IMR-90 (cell line): ENCODE results near the gene CXCL9. TPM values are rescaled to one million over a fixed set of nuclear protein-coding genes. Genes with fewer than 3 reads are reported as not detected.

ENCODE experiments used
- ATAC-seq: fragments of 200-7000 bp; cut with Tn5 transposase; 2 replicates; pipeline ENCODE4 v1.9.1; 2020; ENCODE audit warnings: low read depth, mild to moderate bottlenecking, moderate library complexity
- BruUV-seq: library from RNA; stranded (reverse); fragments of 400-500 nt; replicated peaks from 2 replicates; lab custom pipeline; 2021; lab: Mats Ljungman, UMichigan
- CTCF ChIA-PET: fragments of 300-600 bp; formaldehyde crosslinking; extraction: SDS; loops from one replicate; lab custom pipeline; 2021; ENCODE audit warnings: antibody characterized with exemption; lab: Yijun Ruan, JAX
- POLR2A ChIA-PET: fragments of 300-600 bp; sonication (Branson Sonifier 250); formaldehyde crosslinking; loops from one replicate; lab custom pipeline; 2022; ENCODE audit warnings: antibody characterized with exemption; ENCODE audit not compliant: unreplicated experiment; lab: Charles Lee
- DNase-seq: peaks from one replicate; pipeline ENCODE4 v3.0.0; 2013
- H2AFZ ChIP-seq: replicated peaks from 2 replicates; pipeline ENCODE3; 2013; ENCODE audit warnings: low read length, mild to moderate bottlenecking; ENCODE audit not compliant: poor library complexity
- H2AK5ac ChIP-seq: 2 replicates; pipeline ENCODE4 v1.6.1; 2013; ENCODE audit warnings: low read depth, low read length, inconsistent platforms
- H2AK9ac ChIP-seq: replicated peaks from 2 replicates; pipeline ENCODE3; 2013; ENCODE audit warnings: mild to moderate bottlenecking, low read depth, low read length, moderate library complexity; ENCODE audit not compliant: poor library complexity
- H2BK120ac ChIP-seq: 2 replicates; pipeline ENCODE4 v1.6.1; 2013; ENCODE audit warnings: low read depth, low read length, inconsistent platforms
- H2BK15ac ChIP-seq: 3 replicates; pipeline ENCODE4 v1.6.1; 2013; ENCODE audit warnings: low read depth, low read length, inconsistent platforms
- H2BK20ac ChIP-seq: 2 replicates; pipeline ENCODE4 v1.6.1; 2013; ENCODE audit warnings: low read depth, mild to moderate bottlenecking, inconsistent platforms, low read length, moderate library complexity
- H2BK5ac ChIP-seq: 2 replicates; pipeline ENCODE4 v1.6.1; 2013; ENCODE audit warnings: mild to moderate bottlenecking, low read depth, low read length, inconsistent platforms; ENCODE audit not compliant: poor library complexity, severe bottlenecking
- H3K14ac ChIP-seq: replicated peaks from 2 replicates; pipeline ENCODE4 v1.6.1; 2013; ENCODE audit warnings: low read depth, low read length, inconsistent platforms
- H3K18ac ChIP-seq: 2 replicates; pipeline ENCODE4 v1.6.1; 2013; ENCODE audit warnings: low read depth, low read length, control low read depth
- H3K23ac ChIP-seq: 2 replicates; pipeline ENCODE4 v1.6.1; 2013; ENCODE audit warnings: low read depth, low read length, inconsistent platforms
- H3K27ac ChIP-seq: 2 replicates; pipeline ENCODE4 v1.5.1; 2013; ENCODE audit warnings: mild to moderate bottlenecking, control low read depth, low read length; ENCODE audit not compliant: insufficient read depth
- H3K27me3 ChIP-seq: 2 replicates; pipeline ENCODE4 v1.6.1; 2013; ENCODE audit warnings: low read length; ENCODE audit not compliant: control insufficient read depth, insufficient read depth
- H3K36me3 ChIP-seq: 2 replicates; pipeline ENCODE4 v1.6.1; 2013; ENCODE audit warnings: low read length, mixed read lengths; ENCODE audit not compliant: control insufficient read depth, insufficient read depth
- H3K4ac ChIP-seq: 2 replicates; pipeline ENCODE4 v1.6.1; 2013; ENCODE audit warnings: low read depth, low read length, inconsistent platforms
- H3K4me1 ChIP-seq: 2 replicates; pipeline ENCODE4 v1.6.1; 2013; ENCODE audit warnings: low read length, mixed read lengths; ENCODE audit not compliant: control insufficient read depth, insufficient read depth
- H3K4me2 ChIP-seq: 2 replicates; pipeline ENCODE4 v1.6.1; 2013; ENCODE audit warnings: low read depth, mild to moderate bottlenecking, control low read depth, low read length, moderate library complexity
- H3K4me3 ChIP-seq: 2 replicates; pipeline ENCODE4 v1.5.1; 2013; ENCODE audit warnings: low read depth, mild to moderate bottlenecking, control low read depth, low read length, moderate library complexity; ENCODE audit not compliant: insufficient read depth
- H3K56ac ChIP-seq: 2 replicates; pipeline ENCODE4 v1.6.1; 2013; ENCODE audit warnings: low read length, inconsistent platforms; ENCODE audit not compliant: insufficient read depth; ENCODE audit errors: extremely low read depth
- H3K79me1 ChIP-seq, 2 experiments: 2 replicates each; pipeline ENCODE4 v1.6.1; 2013; ENCODE audit warnings: low read length in 2 of 2, inconsistent platforms in 1 of 2, low read depth in 1 of 2
- H3K9ac ChIP-seq: 2 replicates; pipeline ENCODE4 v1.6.1; 2013; ENCODE audit warnings: low read depth, low read length, control low read depth
- H3K9me1 ChIP-seq: 2 replicates; pipeline ENCODE4 v1.6.1; 2013; ENCODE audit warnings: low read length, inconsistent platforms; ENCODE audit not compliant: insufficient read depth
- H3K9me3 ChIP-seq: 2 replicates; pipeline ENCODE4 v1.6.1; 2013; ENCODE audit warnings: low read length; ENCODE audit not compliant: control insufficient read depth, insufficient read depth
- H4K20me1 ChIP-seq: 2 replicates; pipeline ENCODE4 v1.6.1; 2013; ENCODE audit warnings: low read length, inconsistent platforms; ENCODE audit not compliant: insufficient read depth
- H4K5ac ChIP-seq: 2 replicates; pipeline ENCODE4 v1.6.1; 2013; ENCODE audit warnings: mild to moderate bottlenecking, low read depth, low read length, control low read depth
- H4K8ac ChIP-seq, 2 experiments: 2 replicates each; pipeline ENCODE4 v1.6.1; 2013; ENCODE audit warnings: low read depth in 2 of 2, low read length in 2 of 2, control low read depth in 1 of 2, inconsistent platforms in 1 of 2
- H4K91ac ChIP-seq: 2 replicates; pipeline ENCODE4 v1.6.1; 2013; ENCODE audit warnings: low read depth, low read length, inconsistent platforms; ENCODE audit not compliant: insufficient read depth
- BHLHE40 ChIP-seq: fragments of 150-350 bp; IDR thresholded peaks from 2 replicates; pipeline ENCODE4 v1.6.1; 2016; ENCODE audit warnings: mild to moderate bottlenecking, low read depth, low read length
- CEBPB ChIP-seq: IDR thresholded peaks from 2 replicates; pipeline ENCODE4 v1.6.1; 2012; ENCODE audit warnings: low read depth, low read length, improper control_type of control experiment
- CHD1 ChIP-seq: IDR thresholded peaks from 2 replicates; pipeline ENCODE4 v1.6.1; 2012; ENCODE audit warnings: low read depth, low read length, improper control_type of control experiment
- CTCF ChIP-seq: conservative IDR thresholded peaks from 2 replicates; pipeline ENCODE4 v1.5.1; 2012; ENCODE audit warnings: mild to moderate bottlenecking, low read depth, low read length, improper control_type of control experiment
- ELK1 ChIP-seq: fragments of 150-350 bp; IDR thresholded peaks from 2 replicates; pipeline ENCODE4 v1.6.1; 2016; ENCODE audit warnings: low read depth, mild to moderate bottlenecking, low read length, moderate library complexity, borderline replicate concordance
- FOS ChIP-seq: fragments of 150-350 bp; IDR thresholded peaks from 2 replicates; pipeline ENCODE4 v1.6.1; 2016; ENCODE audit warnings: low read depth, low read length
- MAFK ChIP-seq: IDR thresholded peaks from 2 replicates; pipeline ENCODE4 v1.6.1; 2012; ENCODE audit warnings: low read depth, low read length, improper control_type of control experiment
- MAZ ChIP-seq: IDR thresholded peaks from 2 replicates; pipeline ENCODE4 v1.6.1; 2012; ENCODE audit warnings: low read depth, mild to moderate bottlenecking, low read length, improper control_type of control experiment, moderate library complexity, borderline replicate concordance
- MXI1 ChIP-seq: IDR thresholded peaks from 2 replicates; pipeline ENCODE4 v1.6.1; 2012; ENCODE audit warnings: low read depth, mild to moderate bottlenecking, low read length, moderate library complexity, borderline replicate concordance
- NFE2L2 ChIP-seq: fragments of 150-350 bp; IDR thresholded peaks from 2 replicates; pipeline ENCODE4 v1.6.1; 2016; ENCODE audit warnings: low read depth, mild to moderate bottlenecking, low read length
- POLR2A ChIP-seq: IDR thresholded peaks from 2 replicates; pipeline ENCODE4 v1.6.1; 2012; ENCODE audit warnings: mild to moderate bottlenecking, low read depth, low read length
- RAD21 ChIP-seq: IDR thresholded peaks from 2 replicates; pipeline ENCODE4 v1.6.1; 2012; ENCODE audit warnings: low read length, improper control_type of control experiment
- RCOR1 ChIP-seq: IDR thresholded peaks from 2 replicates; pipeline ENCODE4 v1.6.1; 2012; ENCODE audit warnings: mild to moderate bottlenecking, low read length, improper control_type of control experiment; ENCODE audit not compliant: insufficient replicate concordance
- RFX5 ChIP-seq: IDR thresholded peaks from 2 replicates; pipeline ENCODE4 v1.8.0; 2012; ENCODE audit warnings: low read depth, mild to moderate bottlenecking, low read length, moderate library complexity
- SMC3 ChIP-seq: fragments of 150-350 bp; IDR thresholded peaks from 2 replicates; pipeline ENCODE4 v1.6.1; 2016; ENCODE audit warnings: low read depth, mild to moderate bottlenecking, antibody characterized with exemption, low read length, moderate library complexity
- WGBS, 2 experiments: methylation state at CpG; one replicate each; pipeline versions ENCODE4 v1.1.5 to v1.1.7; 2013; ENCODE audit warnings: missing lambda C conversion rate in 2 of 2; ENCODE audit not compliant: insufficient read length in 1 of 2; ENCODE audit errors: extremely low coverage in 2 of 2; 5-methylcytosine and 5-hydroxymethylcytosine counted together
- dilution Hi-C: fragments of 300-500 bp; cut with HindIII; formaldehyde crosslinking; loops from one replicate; pipeline ENCODE4 v1.14.3; 2018; ENCODE audit warnings: low sequenced_read_pairs; ENCODE audit not compliant: unreplicated experiment
- in situ Hi-C: fragments of 300-500 bp; cut with MboI; formaldehyde crosslinking; loops from 3 replicates; pipeline ENCODE4 v1.14.3; 2019; ENCODE audit warnings: low sequenced_read_pairs, inconsistent platforms, mixed read lengths
- intact Hi-C: fragments of 100-400 bp; cut with micrococcal nuclease; formaldehyde crosslinking; loops from 2 replicates; pipeline ENCODE4 v1.10.0; 2022
- polyA plus RNA-seq, 3 experiments: library from polyadenylated mRNA; depleted of rRNA; stranded (reverse); fragments of >200 nt; gene quantifications; 2 replicates each; pipeline ENCODE4 v1.2.3, GENCODE V29; 2012; ENCODE audit warnings: low replicate concordance in 1 of 3
- total RNA-seq: library from RNA; depleted of rRNA; stranded (reverse); fragments of >200 nt; gene quantifications from 2 replicates; pipeline ENCODE4 v1.2.3, GENCODE V29; 2012
- TF ChIP-seq, protein P1 (sequence below): fragments of 150-350 bp; IDR thresholded peaks from 2 replicates; pipeline ENCODE4 v1.6.1; 2017; ENCODE audit warnings: mild to moderate bottlenecking, antibody characterized with exemption, low read length, low read depth

Gene CXCL9
- total and polyA plus RNA-seq, 2 of the 4 experiments (the other 2 are of a cell fraction) = not detected

- H2BK5ac ChIP-seq = no peak overlapping the region
- CTCF ChIA-PET = no interaction called here
- no peak overlapping the region for H2AK5ac ChIP-seq
- no peaks in the 10 kb centered on the region for H3K79me1 ChIP-seq
- H3K4me1 ChIP-seq = 0 out of 2 replicates have a peak, but pooled peaks cover 2% of the 10 kb centered on the region
- BruUV-seq = no TSS peak
- H3K18ac ChIP-seq = no peak overlapping the region
- no peak overlapping the region; the same call in 1 of the 2 replicates for H2BK20ac ChIP-seq
- H2AFZ ChIP-seq = no peak overlapping the region
- H4K91ac ChIP-seq = 0 out of 2 replicates have a peak overlapping the region, but pooled peaks have one; percentile 33
- H3K27ac ChIP-seq = no peak overlapping the region
- WGBS, 2 experiments = no CpG with 5 or more reads among the region's 2 CpGs
- H3K23ac ChIP-seq = no peak overlapping the region
- no peak for TF ChIP-seq MXI1
- TF ChIP-seq POLR2A = no peak
- no peak for TF ChIP-seq FOS
- TF ChIP-seq CTCF = no peak
- TF ChIP-seq SMC3 = no peak
- TF ChIP-seq, protein P1, sequence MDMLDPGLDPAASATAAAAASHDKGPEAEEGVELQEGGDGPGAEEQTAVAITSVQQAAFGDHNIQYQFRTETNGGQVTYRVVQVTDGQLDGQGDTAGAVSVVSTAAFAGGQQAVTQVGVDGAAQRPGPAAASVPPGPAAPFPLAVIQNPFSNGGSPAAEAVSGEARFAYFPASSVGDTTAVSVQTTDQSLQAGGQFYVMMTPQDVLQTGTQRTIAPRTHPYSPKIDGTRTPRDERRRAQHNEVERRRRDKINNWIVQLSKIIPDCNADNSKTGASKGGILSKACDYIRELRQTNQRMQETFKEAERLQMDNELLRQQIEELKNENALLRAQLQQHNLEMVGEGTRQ = no peak
- TF ChIP-seq NFE2L2 = no peak
- no peak for TF ChIP-seq ELK1
- no peak for TF ChIP-seq CEBPB
- TF ChIP-seq RAD21 = no peak
- no peak for TF ChIP-seq CHD1
- no peak for TF ChIP-seq RFX5
- TF ChIP-seq MAZ = no peak
- no peak for TF ChIP-seq RCOR1
- no peak for TF ChIP-seq MAFK
- no peak for TF ChIP-seq BHLHE40
- H4K5ac ChIP-seq = no peak overlapping the region
- no peaks in the 10 kb centered on the region for H3K36me3 ChIP-seq
- H3K56ac ChIP-seq = no peak overlapping the region
- dilution Hi-C loops = no loop called here
- POLR2A ChIA-PET = no interaction called here
- H3K9me1 ChIP-seq = no peaks in the 10 kb centered on the region
- no peaks in the 10 kb centered on the region for H3K9me3 ChIP-seq
- H3K4me3 ChIP-seq = no peak overlapping the region
- H3K4me2 ChIP-seq = no peak overlapping the region
- no peak overlapping the region for H4K8ac ChIP-seq
- 0 out of 2 replicates have a peak overlapping the region, but pooled peaks have one; percentile 10 for H2BK120ac ChIP-seq
- 0 out of 2 replicates have a peak, but pooled peaks cover 4% of the 10 kb centered on the region for H3K27me3 ChIP-seq
- H3K9ac ChIP-seq = no peak overlapping the region
- no peak overlapping the region for H2AK9ac ChIP-seq
- H2BK15ac ChIP-seq = no peak overlapping the region
- no peak overlapping the region for H3K14ac ChIP-seq
- H3K4ac ChIP-seq = no peak overlapping the region
- ATAC-seq (no peak), DNase-seq (no peak)
- H4K20me1 ChIP-seq = no peaks in the 10 kb centered on the region
- intact Hi-C loops = no loop called here
- in situ Hi-C loops = no loop called here
Measured at GRCh38 chr4:76003035-76003434, 4.3 kb downstream of the CXCL9 start.
